SKM-1 (cell line): ENCODE measurements around the gene ZAP70.

Source experiments
- DNase-seq: peaks from one replicate; lab custom pipeline; 2025; ENCODE audit not compliant: unreplicated experiment; lab: John Stamatoyannopoulos, UW

Gene ZAP70

DNA sequence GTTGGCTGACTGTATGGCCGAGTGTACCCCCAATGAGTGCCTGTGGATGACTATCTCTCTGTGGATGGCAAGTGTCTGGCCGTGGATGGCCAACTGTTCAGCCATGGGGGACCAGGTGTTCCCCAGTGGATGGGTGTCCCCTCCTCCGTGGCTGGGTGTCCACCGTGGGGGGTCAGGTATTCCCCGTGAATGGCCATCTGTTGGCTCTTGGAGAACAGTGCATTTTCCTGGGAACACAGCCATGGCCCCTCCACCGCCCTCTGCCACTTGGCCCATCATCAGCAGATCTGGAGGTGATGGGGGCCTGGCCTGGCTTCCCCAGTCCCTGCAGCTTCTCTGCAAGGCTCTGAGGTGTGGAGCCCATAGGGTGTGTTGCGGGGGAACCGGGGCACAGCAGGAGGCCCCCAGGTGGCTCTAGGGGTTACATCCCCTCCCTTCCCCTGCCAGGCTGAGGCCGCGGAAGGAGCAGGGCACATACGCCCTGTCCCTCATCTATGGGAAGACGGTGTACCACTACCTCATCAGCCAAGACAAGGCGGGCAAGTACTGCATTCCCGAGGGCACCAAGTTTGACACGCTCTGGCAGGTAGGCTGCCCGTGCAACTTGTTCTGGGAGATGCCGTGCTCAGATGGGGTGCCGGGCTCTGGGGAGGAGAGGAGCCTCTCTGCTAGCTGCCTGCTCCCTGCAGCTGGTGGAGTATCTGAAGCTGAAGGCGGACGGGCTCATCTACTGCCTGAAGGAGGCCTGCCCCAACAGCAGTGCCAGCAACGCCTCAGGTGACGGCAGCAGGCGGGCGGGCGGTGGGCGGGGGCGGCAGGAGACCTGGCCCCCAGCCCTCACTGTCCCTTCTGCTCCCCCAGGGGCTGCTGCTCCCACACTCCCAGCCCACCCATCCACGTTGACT is 19.3 kb downstream of the ZAP70 start:
- DNase-seq, result no peak

- no peak for DNase-seq
These were observed 20.1 kb downstream of the ZAP70 start for GRCh38 chr2:97733341-97734035.

- no peak for DNase-seq
These were observed 21.0 kb downstream of the ZAP70 start for GRCh38 chr2:97734061-97735051.

GRCh38 chr2:97735161-97735561 is 21.8 kb downstream of the ZAP70 start:
- DNase-seq, result no peak

DNA sequence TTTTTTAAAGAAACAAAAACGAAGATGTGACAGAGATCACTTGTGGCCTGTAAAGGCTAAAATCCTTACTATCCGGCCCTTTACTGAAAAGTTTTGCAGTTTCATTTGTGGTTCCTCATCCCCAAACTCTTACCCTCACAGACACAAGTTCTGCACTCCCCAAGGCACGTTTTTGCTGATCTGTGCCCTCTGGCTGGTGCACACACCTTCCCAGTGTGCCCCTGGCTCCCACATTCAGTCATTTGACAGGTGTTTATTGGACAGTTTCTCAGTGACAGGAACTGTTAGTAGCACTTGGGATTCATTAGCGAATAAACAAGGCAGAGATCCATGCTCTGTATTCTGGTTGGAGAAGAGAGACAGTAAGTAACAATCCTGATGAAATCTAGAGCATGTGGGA is 22.8 kb downstream of the ZAP70 start:
- DNase-seq, result no peak

DNA sequence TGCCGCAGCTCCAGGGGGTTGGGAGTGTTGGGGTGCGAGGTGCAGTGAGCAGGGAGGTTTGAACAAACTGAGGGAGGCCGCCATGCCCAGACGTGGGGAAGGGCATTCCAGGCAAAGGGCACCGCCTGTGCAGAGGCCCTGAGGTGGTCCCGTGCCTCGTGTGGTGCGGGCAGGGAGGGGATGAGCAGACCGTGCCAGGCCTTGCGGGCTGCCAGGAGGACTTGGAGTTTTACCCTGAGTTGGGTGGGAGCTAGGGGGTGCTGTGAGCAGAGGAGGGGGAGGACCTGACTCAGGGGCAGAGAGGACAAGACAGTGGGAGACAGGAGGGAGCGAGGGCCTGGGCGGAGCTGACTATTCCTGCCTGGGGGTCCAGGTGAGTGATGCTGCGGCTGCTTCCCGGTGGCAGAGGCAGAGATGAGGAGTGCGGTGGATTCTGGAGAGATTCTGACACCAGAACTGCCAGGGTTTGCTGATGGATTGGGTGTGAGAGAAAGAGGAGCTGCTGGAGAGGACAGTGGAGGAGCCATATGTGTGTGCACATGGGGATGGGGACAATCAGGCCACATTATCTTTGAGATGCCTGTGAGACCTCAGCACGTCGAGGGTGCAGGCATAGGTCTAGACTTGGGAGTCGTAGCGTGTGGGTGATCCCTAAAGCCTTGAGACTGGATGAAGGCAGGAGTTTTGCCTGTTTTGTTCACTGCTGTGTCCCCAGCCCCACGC is 23.4 kb downstream of the ZAP70 start:
- no peak for DNase-seq

DNA sequence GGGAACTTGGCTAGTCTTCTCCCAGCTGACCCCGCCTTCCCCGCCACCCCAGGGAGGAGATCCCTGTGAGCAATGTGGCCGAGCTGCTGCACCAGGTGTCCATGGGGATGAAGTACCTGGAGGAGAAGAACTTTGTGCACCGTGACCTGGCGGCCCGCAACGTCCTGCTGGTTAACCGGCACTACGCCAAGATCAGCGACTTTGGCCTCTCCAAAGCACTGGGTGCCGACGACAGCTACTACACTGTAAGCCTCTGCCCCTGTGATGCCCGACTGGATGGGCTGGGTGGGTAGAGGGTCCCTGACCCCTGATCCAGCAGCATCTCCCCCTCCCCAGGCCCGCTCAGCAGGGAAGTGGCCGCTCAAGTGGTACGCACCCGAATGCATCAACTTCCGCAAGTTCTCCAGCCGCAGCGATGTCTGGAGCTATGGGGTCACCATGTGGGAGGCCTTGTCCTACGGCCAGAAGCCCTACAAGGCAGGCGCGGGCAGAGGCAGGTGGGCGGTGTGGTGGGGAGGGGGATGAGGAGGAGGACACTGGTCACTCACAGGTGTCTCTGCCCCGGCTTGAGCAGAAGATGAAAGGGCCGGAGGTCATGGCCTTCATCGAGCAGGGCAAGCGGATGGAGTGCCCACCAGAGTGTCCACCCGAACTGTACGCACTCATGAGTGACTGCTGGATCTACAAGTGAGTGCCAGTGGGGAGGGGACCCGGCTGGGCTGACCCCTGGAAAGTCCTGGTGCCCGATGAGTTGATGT is 24.2 kb downstream of the ZAP70 start:
- no peak for DNase-seq

- no peak for DNase-seq
These were observed 25.0 kb downstream of the ZAP70 start for GRCh38 chr2:97738179-97739019.

DNA sequence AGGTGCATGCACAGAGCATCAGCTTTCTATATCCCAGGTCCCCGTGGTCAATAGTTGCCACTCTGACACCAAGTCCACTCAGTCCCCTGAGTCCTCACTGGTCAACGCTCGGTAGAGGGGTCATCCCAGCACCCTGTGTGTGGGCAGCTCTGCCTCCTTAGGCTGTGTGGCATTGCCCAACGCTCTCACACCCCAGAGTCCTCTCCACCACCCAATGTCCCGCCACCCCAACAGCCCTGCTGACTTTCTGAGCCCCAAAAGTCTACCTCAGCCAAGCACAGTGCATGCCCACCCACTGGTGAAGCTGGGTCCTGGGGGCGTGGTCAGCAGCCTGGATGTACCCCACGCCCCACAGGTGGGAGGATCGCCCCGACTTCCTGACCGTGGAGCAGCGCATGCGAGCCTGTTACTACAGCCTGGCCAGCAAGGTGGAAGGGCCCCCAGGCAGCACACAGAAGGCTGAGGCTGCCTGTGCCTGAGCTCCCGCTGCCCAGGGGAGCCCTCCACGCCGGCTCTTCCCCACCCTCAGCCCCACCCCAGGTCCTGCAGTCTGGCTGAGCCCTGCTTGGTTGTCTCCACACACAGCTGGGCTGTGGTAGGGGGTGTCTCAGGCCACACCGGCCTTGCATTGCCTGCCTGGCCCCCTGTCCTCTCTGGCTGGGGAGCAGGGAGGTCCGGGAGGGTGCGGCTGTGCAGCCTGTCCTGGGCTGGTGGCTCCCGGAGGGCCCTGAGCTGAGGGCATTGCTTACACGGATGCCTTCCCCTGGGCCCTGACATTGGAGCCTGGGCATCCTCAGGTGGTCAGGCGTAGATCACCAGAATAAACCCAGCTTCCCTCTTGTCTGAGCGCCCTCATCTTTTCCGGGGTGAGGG is 25.9 kb downstream of the ZAP70 start:
- DNase-seq, result no peak

DNA sequence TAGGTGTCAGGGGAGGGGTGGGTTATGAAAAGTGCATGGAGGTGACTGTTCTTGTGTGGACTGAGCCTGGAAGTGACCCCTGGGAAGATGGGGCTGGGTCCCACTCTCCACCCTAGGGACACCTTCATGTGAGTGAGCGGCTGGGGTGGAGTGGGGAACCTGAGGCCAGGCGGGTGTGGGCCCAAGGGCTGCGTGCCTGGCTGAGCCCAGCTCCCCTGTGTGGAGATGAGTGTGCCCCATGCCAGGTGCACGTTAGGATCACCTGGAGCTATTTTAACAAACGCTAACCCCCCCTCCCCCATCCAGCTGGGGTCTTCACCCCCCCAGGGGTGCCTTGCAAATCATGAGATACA is 26.5 kb downstream of the ZAP70 start:
- DNase-seq, result no peak

GRCh38 chr2:97740590-97741182 is 27.3 kb downstream of the ZAP70 start:
- DNase-seq, result peak; percentile 55

- DNase-seq, result no peak
These were observed 27.9 kb downstream of the ZAP70 start for GRCh38 chr2:97741251-97741650.

GRCh38 chr2:97741686-97742085 is 28.3 kb downstream of the ZAP70 start:
- no peak for DNase-seq

DNA sequence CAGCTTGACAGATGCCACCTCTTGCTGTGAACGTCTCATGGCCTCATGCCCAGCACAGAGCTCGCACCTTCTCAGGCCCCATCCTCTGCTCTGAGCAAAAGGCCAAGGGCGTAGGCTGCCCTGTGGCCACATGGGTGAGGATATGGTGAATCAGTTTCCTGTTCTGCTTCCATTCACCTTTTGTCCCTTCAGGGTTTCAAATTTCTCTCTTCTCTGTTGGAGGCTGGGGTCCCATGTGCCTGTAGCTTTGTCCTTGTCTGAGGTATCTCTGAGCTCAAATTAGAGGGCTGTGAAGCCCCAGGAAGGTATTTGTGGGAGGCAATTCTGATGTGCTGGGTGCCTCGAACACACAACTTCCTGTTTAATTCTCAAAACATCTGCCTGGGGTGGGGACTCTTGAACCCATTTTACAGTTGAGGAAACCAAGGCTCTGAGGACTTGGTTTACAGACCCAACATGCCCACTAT is 29.0 kb downstream of the ZAP70 start:
- no peak for DNase-seq

- DNase-seq, result no peak
These were observed 30.5 kb downstream of the ZAP70 start for GRCh38 chr2:97743913-97744312.

GRCh38 chr2:97745474-97746174 is 32.2 kb downstream of the ZAP70 start:
- DNase-seq, result no peak

DNA sequence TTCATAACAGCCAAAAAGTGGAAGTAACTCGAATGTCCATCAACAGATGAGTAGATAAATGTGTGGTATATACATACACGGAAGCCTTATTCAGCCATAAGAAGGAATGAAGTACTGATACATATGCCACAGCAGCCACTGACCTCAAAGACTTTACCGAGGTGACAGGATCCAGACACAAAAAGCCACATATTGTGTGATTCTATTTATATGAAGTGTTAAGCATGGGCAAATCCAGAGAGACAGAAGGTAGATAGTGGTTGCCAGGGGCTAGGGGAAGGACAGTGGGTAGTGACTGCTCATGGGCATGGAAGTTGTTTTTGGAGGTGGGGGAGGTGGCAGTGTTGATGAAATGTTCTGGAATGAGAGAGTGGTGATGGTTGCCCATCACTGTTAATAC is 33.9 kb downstream of the ZAP70 start:
- DNase-seq, result no peak
